ENCODE results near the gene MTAP.

DNA sequence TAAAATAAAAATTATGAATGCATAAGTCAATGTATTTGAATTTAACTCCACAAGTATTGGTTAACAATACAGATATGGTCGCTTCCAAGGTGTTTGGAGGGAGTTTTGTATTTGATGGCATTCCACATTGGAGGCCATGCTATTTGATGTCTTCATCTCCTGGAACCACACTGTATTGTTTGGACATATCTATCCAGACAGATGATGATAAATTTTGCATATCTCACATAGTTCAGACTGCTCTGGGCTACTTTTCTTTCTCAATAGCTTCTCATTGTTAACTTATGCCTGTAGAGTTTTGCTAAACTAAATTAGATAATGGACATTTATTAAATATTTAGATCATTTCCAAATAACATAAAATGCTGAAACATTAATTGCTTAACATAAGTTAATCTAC is 133.7 kb downstream of the MTAP start:
- TF ChIP-seq, protein P1, sequence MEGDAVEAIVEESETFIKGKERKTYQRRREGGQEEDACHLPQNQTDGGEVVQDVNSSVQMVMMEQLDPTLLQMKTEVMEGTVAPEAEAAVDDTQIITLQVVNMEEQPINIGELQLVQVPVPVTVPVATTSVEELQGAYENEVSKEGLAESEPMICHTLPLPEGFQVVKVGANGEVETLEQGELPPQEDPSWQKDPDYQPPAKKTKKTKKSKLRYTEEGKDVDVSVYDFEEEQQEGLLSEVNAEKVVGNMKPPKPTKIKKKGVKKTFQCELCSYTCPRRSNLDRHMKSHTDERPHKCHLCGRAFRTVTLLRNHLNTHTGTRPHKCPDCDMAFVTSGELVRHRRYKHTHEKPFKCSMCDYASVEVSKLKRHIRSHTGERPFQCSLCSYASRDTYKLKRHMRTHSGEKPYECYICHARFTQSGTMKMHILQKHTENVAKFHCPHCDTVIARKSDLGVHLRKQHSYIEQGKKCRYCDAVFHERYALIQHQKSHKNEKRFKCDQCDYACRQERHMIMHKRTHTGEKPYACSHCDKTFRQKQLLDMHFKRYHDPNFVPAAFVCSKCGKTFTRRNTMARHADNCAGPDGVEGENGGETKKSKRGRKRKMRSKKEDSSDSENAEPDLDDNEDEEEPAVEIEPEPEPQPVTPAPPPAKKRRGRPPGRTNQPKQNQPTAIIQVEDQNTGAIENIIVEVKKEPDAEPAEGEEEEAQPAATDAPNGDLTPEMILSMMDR (IDR thresholded peaks at IDR 0.05; ENCODE audit: insufficient read depth, low read length): no peak
- TF ChIP-seq REST (IDR thresholded peaks at IDR 0.05; ENCODE audit: insufficient replicate concordance, low read depth) (no peak), POLR2AphosphoS5 (IDR thresholded peaks at IDR 0.05; ENCODE audit: low read depth) (no peak)

Data from HL-60 (cell line).